ENCODE results near the gene ERBB4.

The ERBB4 gene

GRCh38 chr2:211503198-211503597 is 1035.4 kb downstream of the ERBB4 start:
- no peak overlapping the region for H2BK12ac ChIP-seq (ENCODE audit: low read length)
- H3K27ac ChIP-seq (replicated peaks; ENCODE audit: low read length), result no peak overlapping the region
- H2AFZ ChIP-seq (ENCODE audit: low read length), result no peak overlapping the region
- H3K4me2 ChIP-seq (ENCODE audit: insufficient read depth, low read length, poor library complexity, severe bottlenecking), result no peak overlapping the region
- H3K4me3 ChIP-seq (ENCODE audit: low read length in 2 of 2), result no peak overlapping the region
- H3K4ac ChIP-seq (ENCODE audit: low read length), result no peak overlapping the region
- no peaks in the 10 kb centered on the region for H3K27me3 ChIP-seq (ENCODE audit: control insufficient read depth in 3 of 3, insufficient read depth in 3 of 3, low read depth in 1 of 3, low read length in 3 of 3)
- peaks cover 0 to 24% of the 10 kb centered on the region in 2 donors for H3K9me3 ChIP-seq (replicated peaks in 1 of 2; ENCODE audit: control insufficient read depth in 2 of 2, insufficient read depth in 1 of 2, low read depth in 1 of 2, low read length in 2 of 2)
- H4K91ac ChIP-seq (ENCODE audit: low read depth, low read length, poor library complexity), result no peak overlapping the region
- H3K18ac ChIP-seq (ENCODE audit: low read length), result peak overlapping the region; percentile 36
- H2BK15ac ChIP-seq (ENCODE audit: low read length), result no peak overlapping the region
- H2AK5ac ChIP-seq (ENCODE audit: low read depth, low read length), result no peak overlapping the region
- H2BK5ac ChIP-seq (ENCODE audit: low read length), result no peak overlapping the region
- H2BK120ac ChIP-seq (ENCODE audit: low read depth, low read length), result no peak overlapping the region
- no CpG with 5 or more reads among the region's 4 CpGs for WGBS, 2 donors (ENCODE audit: extremely low coverage in 2 of 2, insufficient read length in 2 of 2, insufficient replicate concordance in 1 of 2)
- no peak overlapping the region for H3K14ac ChIP-seq (ENCODE audit: low read length)
- no peak overlapping the region for H3K9ac ChIP-seq (ENCODE audit: low read depth, low read length, poor library complexity)
- peaks cover 2 to 8% of the 10 kb centered on the region in 2 donors for H3K4me1 ChIP-seq (ENCODE audit: control insufficient read depth in 2 of 2, insufficient read depth in 1 of 2, low read depth in 1 of 2, low read length in 2 of 2)
- H3K79me1 ChIP-seq (ENCODE audit: low read depth, low read length), result no peaks in the 10 kb centered on the region
- no peak overlapping the region for H4K8ac ChIP-seq (ENCODE audit: low read depth, low read length)
- no peak overlapping the region for H3K23ac ChIP-seq (ENCODE audit: low read depth, low read length, poor library complexity)
- no peak for DNase-seq (ENCODE audit: low spot score)
- no peaks in the 10 kb centered on the region for H3K36me3 ChIP-seq (replicated peaks in 1 of 2; ENCODE audit: control insufficient read depth in 2 of 2, insufficient read depth in 2 of 2, low read length in 2 of 2)

- Histone ChIP-seq H2BK120ac (ENCODE audit: low read depth, low read length) (no peak overlapping the region), H2AFZ (ENCODE audit: low read length) (no peak overlapping the region), H2BK12ac (ENCODE audit: low read length) (no peak overlapping the region), H3K9ac (ENCODE audit: low read depth, low read length, poor library complexity) (no peak overlapping the region), H3K9me3 (replicated peaks in 1 of 2; ENCODE audit: control insufficient read depth in 2 of 2, insufficient read depth in 1 of 2, low read depth in 1 of 2, low read length in 2 of 2) (peaks cover 0 to 6% of the 10 kb centered on the region in 2 donors), H3K36me3 (replicated peaks in 1 of 2; ENCODE audit: control insufficient read depth in 2 of 2, insufficient read depth in 2 of 2, low read length in 2 of 2) (no peaks in the 10 kb centered on the region), H2BK5ac (ENCODE audit: low read length) (no peak overlapping the region), H3K18ac (ENCODE audit: low read length) (no peak overlapping the region), H3K4ac (ENCODE audit: low read length) (no peak overlapping the region), H3K14ac (ENCODE audit: low read length) (no peak overlapping the region), H3K4me2 (ENCODE audit: insufficient read depth, low read length, poor library complexity, severe bottlenecking) (no peak overlapping the region), H2BK15ac (ENCODE audit: low read length) (no peak overlapping the region), H4K91ac (ENCODE audit: low read depth, low read length, poor library complexity) (no peak overlapping the region), H3K79me1 (ENCODE audit: low read depth, low read length) (no peaks in the 10 kb centered on the region), H3K27me3 (ENCODE audit: control insufficient read depth in 3 of 3, insufficient read depth in 3 of 3, low read depth in 1 of 3, low read length in 3 of 3) (no peaks in the 10 kb centered on the region), H3K27ac (replicated peaks; ENCODE audit: low read length) (no peak overlapping the region), H3K23ac (ENCODE audit: low read depth, low read length, poor library complexity) (no peak overlapping the region), H3K4me1 (ENCODE audit: control insufficient read depth in 2 of 2, insufficient read depth in 1 of 2, low read depth in 1 of 2, low read length in 2 of 2) (peaks cover 2 to 15% of the 10 kb centered on the region in 2 donors), H3K4me3 (ENCODE audit: low read length in 2 of 2) (no peak overlapping the region), H4K8ac (ENCODE audit: low read depth, low read length) (no peak overlapping the region), H2AK5ac (ENCODE audit: low read depth, low read length) (no peak overlapping the region)
- WGBS, 2 donors (ENCODE audit: extremely low coverage in 2 of 2, insufficient read length in 2 of 2, insufficient replicate concordance in 1 of 2), result no CpG with 5 or more reads among the region's 3 CpGs
- no peak for DNase-seq (ENCODE audit: low spot score)
Measured at GRCh38 chr2:211498551-211499205, 1039.9 kb downstream of the ERBB4 start.

GRCh38 chr2:211495339-211495738 is 1043.3 kb downstream of the ERBB4 start:
- Histone ChIP-seq H2BK15ac (ENCODE audit: low read length) (no peak overlapping the region), H3K4ac (ENCODE audit: low read length) (no peak overlapping the region), H3K23ac (ENCODE audit: low read depth, low read length, poor library complexity) (no peak overlapping the region), H3K9me3 (replicated peaks in 1 of 2; ENCODE audit: control insufficient read depth in 2 of 2, insufficient read depth in 1 of 2, low read depth in 1 of 2, low read length in 2 of 2) (peaks cover 0 to 9% of the 10 kb centered on the region in 2 donors), H3K79me1 (ENCODE audit: low read depth, low read length) (no peaks in the 10 kb centered on the region), H2BK5ac (ENCODE audit: low read length) (no peak overlapping the region), H4K8ac (ENCODE audit: low read depth, low read length) (no peak overlapping the region), H3K4me3 (ENCODE audit: low read length in 2 of 2) (no peak overlapping the region), H3K4me1 (ENCODE audit: control insufficient read depth in 2 of 2, insufficient read depth in 1 of 2, low read depth in 1 of 2, low read length in 2 of 2) (peaks cover 2 to 15% of the 10 kb centered on the region in 2 donors), H3K27ac (replicated peaks; ENCODE audit: low read length) (no peak overlapping the region), H2BK12ac (ENCODE audit: low read length) (no peak overlapping the region), H3K14ac (ENCODE audit: low read length) (no peak overlapping the region), H4K91ac (ENCODE audit: low read depth, low read length, poor library complexity) (no peak overlapping the region), H2AK5ac (ENCODE audit: low read depth, low read length) (no peak overlapping the region), H3K18ac (ENCODE audit: low read length) (no peak overlapping the region), H3K36me3 (replicated peaks in 1 of 2; ENCODE audit: control insufficient read depth in 2 of 2, insufficient read depth in 2 of 2, low read length in 2 of 2) (no peaks in the 10 kb centered on the region), H3K4me2 (ENCODE audit: insufficient read depth, low read length, poor library complexity, severe bottlenecking) (no peak overlapping the region), H2AFZ (ENCODE audit: low read length) (no peak overlapping the region), H2BK120ac (ENCODE audit: low read depth, low read length) (no peak overlapping the region), H3K27me3 (ENCODE audit: control insufficient read depth in 3 of 3, insufficient read depth in 3 of 3, low read depth in 1 of 3, low read length in 3 of 3) (no peaks in the 10 kb centered on the region), H3K9ac (ENCODE audit: low read depth, low read length, poor library complexity) (no peak overlapping the region)
- DNase-seq (ENCODE audit: low spot score), result no peak
- WGBS, 2 donors (ENCODE audit: extremely low coverage in 2 of 2, insufficient read length in 2 of 2, insufficient replicate concordance in 1 of 2), result no CpG with 5 or more reads among the region's 3 CpGs

GRCh38 chr2:211494536-211494935 is 1044.1 kb downstream of the ERBB4 start:
- H3K18ac ChIP-seq (ENCODE audit: low read length), result no peak overlapping the region
- no peak overlapping the region for H2BK15ac ChIP-seq (ENCODE audit: low read length)
- no peak overlapping the region for H2BK5ac ChIP-seq (ENCODE audit: low read length)
- no peak overlapping the region for H3K4me2 ChIP-seq (ENCODE audit: insufficient read depth, low read length, poor library complexity, severe bottlenecking)
- H2BK12ac ChIP-seq (ENCODE audit: low read length), result no peak overlapping the region
- no peaks in the 10 kb centered on the region for H3K79me1 ChIP-seq (ENCODE audit: low read depth, low read length)
- H3K27ac ChIP-seq (replicated peaks; ENCODE audit: low read length), result no peak overlapping the region
- H3K9ac ChIP-seq (ENCODE audit: low read depth, low read length, poor library complexity), result no peak overlapping the region
- no peak overlapping the region for H3K4me3 ChIP-seq (ENCODE audit: low read length in 2 of 2)
- H4K8ac ChIP-seq (ENCODE audit: low read depth, low read length), result no peak overlapping the region
- H2AFZ ChIP-seq (ENCODE audit: low read length), result no peak overlapping the region
- no CpG with 5 or more reads among the region's 3 CpGs for WGBS, 2 donors (ENCODE audit: extremely low coverage in 2 of 2, insufficient read length in 2 of 2, insufficient replicate concordance in 1 of 2)
- no peak overlapping the region for H3K14ac ChIP-seq (ENCODE audit: low read length)
- H4K91ac ChIP-seq (ENCODE audit: low read depth, low read length, poor library complexity), result no peak overlapping the region
- H3K4ac ChIP-seq (ENCODE audit: low read length), result no peak overlapping the region
- no peak for DNase-seq (ENCODE audit: low spot score)
- no peaks in the 10 kb centered on the region for H3K36me3 ChIP-seq (replicated peaks in 1 of 2; ENCODE audit: control insufficient read depth in 2 of 2, insufficient read depth in 2 of 2, low read length in 2 of 2)
- H2BK120ac ChIP-seq (ENCODE audit: low read depth, low read length), result no peak overlapping the region
- peaks cover 0 to 9% of the 10 kb centered on the region in 2 donors for H3K9me3 ChIP-seq (replicated peaks in 1 of 2; ENCODE audit: control insufficient read depth in 2 of 2, insufficient read depth in 1 of 2, low read depth in 1 of 2, low read length in 2 of 2)
- H3K23ac ChIP-seq (ENCODE audit: low read depth, low read length, poor library complexity), result no peak overlapping the region
- H3K27me3 ChIP-seq (ENCODE audit: control insufficient read depth in 3 of 3, insufficient read depth in 3 of 3, low read depth in 1 of 3, low read length in 3 of 3), result no peaks in the 10 kb centered on the region
- no peak overlapping the region for H2AK5ac ChIP-seq (ENCODE audit: low read depth, low read length)
- peaks cover 2 to 15% of the 10 kb centered on the region in 2 donors for H3K4me1 ChIP-seq (ENCODE audit: control insufficient read depth in 2 of 2, insufficient read depth in 1 of 2, low read depth in 1 of 2, low read length in 2 of 2)

All from neuronal stem cell (in vitro differentiated cells).